HUES64 (cell line): ENCODE measurements around the gene CD180.

Source experiments
- H3K27ac ChIP-seq: 2 replicates; pipeline ENCODE4 v1.7.0; 2013; ENCODE audit warnings: low read depth, low read length, inconsistent platforms
- H3K27me3 ChIP-seq: 2 replicates; pipeline ENCODE4 v1.6.1; 2013; ENCODE audit warnings: mild to moderate bottlenecking, low read length; ENCODE audit not compliant: insufficient read depth
- H3K36me3 ChIP-seq: 2 replicates; pipeline ENCODE4 v1.6.1; 2013; ENCODE audit warnings: mild to moderate bottlenecking, low read length; ENCODE audit not compliant: insufficient read depth
- H3K4me1 ChIP-seq: 2 replicates; pipeline ENCODE4 v1.6.1; 2013; ENCODE audit warnings: mild to moderate bottlenecking, low read length, moderate library complexity; ENCODE audit not compliant: insufficient read depth
- H3K4me3 ChIP-seq: 2 replicates; pipeline ENCODE4 v1.5.1; 2013; ENCODE audit warnings: mild to moderate bottlenecking, low read length, moderate library complexity
- H3K9ac ChIP-seq: 2 replicates; pipeline ENCODE4 v1.6.1; 2013; ENCODE audit warnings: mild to moderate bottlenecking, low read depth, low read length
- H3K9me3 ChIP-seq: 2 replicates; pipeline ENCODE4 v1.6.1; 2013; ENCODE audit warnings: low read depth, low read length; ENCODE audit not compliant: insufficient read depth
- WGBS: fragments of 150-250, 120-280 bp; methylation state at CpG from one replicate; pipeline ENCODE4 v1.1.7; 2013; ENCODE audit warnings: missing lambda C conversion rate; 5-methylcytosine and 5-hydroxymethylcytosine counted together

CD180 gene

DNA sequence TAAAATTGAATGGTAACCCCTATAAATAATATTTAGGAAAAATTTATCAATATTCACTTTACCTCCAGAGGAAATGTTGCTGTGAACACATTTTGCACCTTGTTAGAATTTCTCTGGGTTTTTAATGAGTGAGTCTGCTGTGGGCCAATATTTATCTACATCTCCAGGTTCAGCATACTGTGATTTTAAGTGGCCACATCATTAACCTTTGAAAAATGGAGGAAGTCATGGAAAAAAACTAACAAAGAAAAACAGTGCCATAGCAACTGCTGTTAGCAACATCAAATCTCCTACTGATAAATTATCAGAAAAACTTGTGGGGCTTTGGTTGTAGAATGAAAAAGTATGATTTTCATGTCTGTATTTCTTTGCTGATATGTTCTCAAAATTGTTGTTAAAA is 55.0 kb downstream of the CD180 start:
- H3K36me3 ChIP-seq: peaks cover 10% of the 10 kb centered on the region; the same call in 1 of the 2 replicates
- H3K27me3 ChIP-seq: no peaks in the 10 kb centered on the region
- no peak overlapping the region for H3K9ac ChIP-seq
- no peaks in the 10 kb centered on the region for H3K9me3 ChIP-seq
- no peak overlapping the region for H3K27ac ChIP-seq
- no peaks in the 10 kb centered on the region for H3K4me1 ChIP-seq
- H3K4me3 ChIP-seq: no peak overlapping the region

DNA sequence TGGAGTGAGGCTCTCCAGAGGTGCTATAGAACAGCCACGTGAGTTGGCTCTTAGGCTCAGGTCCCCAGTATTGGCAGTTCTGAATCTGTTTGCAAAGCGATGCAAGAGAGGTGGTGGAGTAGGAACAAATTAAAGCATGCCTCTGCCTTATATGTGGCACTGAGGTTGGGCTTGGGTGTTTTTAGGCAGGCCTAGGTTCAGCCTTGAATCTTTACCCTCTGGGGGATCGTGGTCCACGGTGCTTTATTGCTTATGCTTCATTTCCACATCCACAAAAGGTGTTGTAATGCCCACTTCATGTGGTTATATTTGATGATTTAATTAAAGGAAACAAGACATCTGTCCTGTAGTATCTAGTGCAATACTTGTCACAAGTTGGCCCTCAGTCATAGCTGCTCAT is 56.2 kb downstream of the CD180 start:
- no peaks in the 10 kb centered on the region for H3K9me3 ChIP-seq
- H3K27me3 ChIP-seq: no peaks in the 10 kb centered on the region
- no peaks in the 10 kb centered on the region for H3K4me1 ChIP-seq
- H3K36me3 ChIP-seq: peaks cover 8% of the 10 kb centered on the region; the same call in 1 of the 2 replicates
- no peak overlapping the region for H3K27ac ChIP-seq
- no peak overlapping the region for H3K9ac ChIP-seq
- H3K4me3 ChIP-seq: no peak overlapping the region
- 94% methylated on average over 4 of the region's 4 CpGs for WGBS

DNA sequence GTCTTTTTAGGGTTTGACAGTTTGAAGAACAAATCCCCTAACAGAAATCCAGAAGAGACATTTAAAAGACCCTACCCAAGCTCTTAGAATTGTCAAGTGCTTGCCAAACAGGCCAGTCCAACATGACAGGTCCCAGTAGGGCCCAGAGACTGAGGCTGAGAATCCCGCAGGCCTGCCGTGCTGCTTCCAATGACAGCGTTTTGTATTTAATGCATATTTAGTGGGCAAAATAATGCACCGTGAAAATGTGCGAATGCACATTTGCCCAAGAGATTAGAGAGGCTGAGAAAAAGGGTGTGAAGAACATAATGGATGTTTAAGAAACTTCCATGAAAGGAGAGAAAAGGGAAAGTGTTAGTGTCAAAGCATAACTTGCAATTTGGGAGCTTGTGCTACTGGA is 57.6 kb downstream of the CD180 start:
- Histone ChIP-seq H3K9me3 (no peaks in the 10 kb centered on the region), H3K27ac (no peak overlapping the region), H3K9ac (no peak overlapping the region), H3K4me1 (no peaks in the 10 kb centered on the region), H3K27me3 (no peaks in the 10 kb centered on the region), H3K4me3 (no peak overlapping the region), H3K36me3 (0 out of 2 replicates have a peak, but pooled peaks cover 5% of the 10 kb centered on the region)
- WGBS: 95% methylated on average over 5 of the region's 5 CpGs

DNA sequence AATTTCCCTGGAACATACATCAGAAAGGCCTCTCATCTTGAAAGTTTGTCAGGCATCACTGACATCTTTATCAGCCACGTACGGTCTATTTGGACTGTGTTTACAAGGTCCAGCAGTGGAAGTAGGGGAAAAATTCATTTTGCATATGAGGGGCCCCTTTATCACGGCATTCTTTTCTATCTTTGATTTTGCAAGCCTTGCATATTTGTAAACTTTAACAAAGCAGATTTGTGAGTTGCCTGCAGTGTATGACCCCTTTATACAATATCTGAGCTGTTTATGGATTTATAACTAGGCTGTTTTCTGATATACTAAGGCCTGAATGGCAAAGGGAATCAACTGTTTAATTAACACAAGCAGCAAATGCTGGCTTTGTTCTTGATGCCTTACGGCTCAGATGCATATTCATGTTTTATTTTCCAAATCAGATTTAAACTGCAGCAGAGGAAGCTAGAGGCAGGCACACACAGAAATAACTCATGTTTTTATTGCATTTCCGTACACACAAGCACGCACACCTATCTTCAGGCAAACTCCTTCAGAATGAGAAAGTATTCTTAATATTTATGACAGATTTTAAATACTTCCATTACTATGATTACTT is 61.1 kb downstream of the CD180 start:
- no peak overlapping the region for H3K9ac ChIP-seq
- no peaks in the 10 kb centered on the region for H3K4me1 ChIP-seq
- 97% methylated on average over 6 of the region's 6 CpGs for WGBS
- H3K27me3 ChIP-seq: no peaks in the 10 kb centered on the region
- no peaks in the 10 kb centered on the region for H3K9me3 ChIP-seq
- H3K4me3 ChIP-seq: no peak overlapping the region
- H3K27ac ChIP-seq: no peak overlapping the region
- no peaks in the 10 kb centered on the region for H3K36me3 ChIP-seq

DNA sequence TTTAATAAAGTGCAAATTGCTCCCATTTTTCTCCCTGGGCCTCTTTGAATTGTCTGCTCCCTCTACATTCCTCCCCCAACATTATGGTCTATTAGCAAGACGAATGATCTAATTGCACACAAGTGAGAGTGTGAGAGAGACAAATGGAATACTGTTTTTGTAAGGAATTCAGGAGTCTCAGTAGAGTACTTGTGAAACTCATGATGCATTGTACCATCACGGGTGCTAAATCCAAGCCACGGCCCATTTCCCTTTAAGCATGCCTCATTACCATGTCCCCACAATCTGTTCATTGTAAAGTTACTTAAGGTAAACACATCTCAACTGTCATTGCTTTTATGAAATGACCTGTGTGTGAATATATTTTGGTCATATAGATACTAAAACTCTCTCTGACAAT is 62.8 kb downstream of the CD180 start:
- no peaks in the 10 kb centered on the region for H3K4me1 ChIP-seq
- no peaks in the 10 kb centered on the region for H3K9me3 ChIP-seq
- H3K4me3 ChIP-seq: no peak overlapping the region
- H3K27ac ChIP-seq: no peak overlapping the region
- no peaks in the 10 kb centered on the region for H3K27me3 ChIP-seq
- H3K9ac ChIP-seq: no peak overlapping the region
- WGBS: 98% methylated on average over 3 of the region's 3 CpGs
- H3K36me3 ChIP-seq: no peaks in the 10 kb centered on the region

DNA sequence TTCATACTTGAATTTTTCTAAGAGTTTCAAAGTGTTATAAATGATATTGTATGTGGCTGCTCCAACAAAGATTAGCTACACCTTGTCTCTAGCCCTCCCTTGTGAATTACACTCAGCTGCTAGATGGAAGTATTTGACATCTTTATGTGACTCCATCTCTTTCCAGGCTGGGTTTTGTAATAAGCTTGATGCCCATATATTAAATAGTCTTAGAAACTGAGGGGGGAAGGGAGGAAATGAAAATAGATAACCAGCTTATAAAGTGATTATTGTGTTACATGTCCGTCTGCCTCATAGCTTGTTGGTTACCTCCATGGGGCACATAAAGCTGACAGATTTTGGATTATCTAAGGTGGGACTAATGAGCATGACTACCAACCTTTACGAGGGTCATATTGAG is 63.4 kb downstream of the CD180 start:
- 46% methylated on average over 2 of the region's 2 CpGs for WGBS
- no peaks in the 10 kb centered on the region for H3K27me3 ChIP-seq
- H3K9ac ChIP-seq: no peak overlapping the region
- H3K27ac ChIP-seq: no peak overlapping the region
- no peak overlapping the region for H3K4me3 ChIP-seq
- H3K36me3 ChIP-seq: no peaks in the 10 kb centered on the region
- no peaks in the 10 kb centered on the region for H3K4me1 ChIP-seq
- no peaks in the 10 kb centered on the region for H3K9me3 ChIP-seq

DNA sequence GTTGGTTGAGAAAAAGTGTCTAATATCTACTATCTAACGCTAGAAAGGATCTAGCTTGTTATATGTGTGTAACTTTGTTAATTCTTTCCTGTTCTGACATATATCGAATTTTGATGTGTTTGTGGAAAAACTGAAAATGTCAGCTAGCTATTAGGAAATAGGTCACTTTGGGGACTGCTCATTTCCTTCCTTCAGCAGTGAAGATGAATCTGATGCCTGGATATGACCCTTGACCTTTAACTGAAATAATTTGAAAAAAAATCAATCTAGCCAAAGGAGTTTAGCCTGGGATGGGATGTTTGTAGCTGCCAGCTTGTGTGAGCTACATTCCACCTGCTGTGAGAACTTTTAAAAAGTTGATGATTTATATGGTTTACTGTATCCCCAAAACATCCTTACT is 66.8 kb downstream of the CD180 start:
- no peaks in the 10 kb centered on the region for H3K9me3 ChIP-seq
- no peak overlapping the region for H3K27ac ChIP-seq
- H3K36me3 ChIP-seq: no peaks in the 10 kb centered on the region
- H3K4me1 ChIP-seq: no peaks in the 10 kb centered on the region
- no peak overlapping the region for H3K9ac ChIP-seq
- WGBS: 97% methylated on average over 2 of the region's 2 CpGs
- no peak overlapping the region for H3K4me3 ChIP-seq
- no peaks in the 10 kb centered on the region for H3K27me3 ChIP-seq
